ENCODE results near the gene SH3GL3. TPM values are rescaled to one million over a fixed set of nuclear protein-coding genes. Genes with fewer than 3 reads are reported as not detected.

SH3GL3 gene
- total and polyA plus RNA-seq, 2 of the 13 experiments (the other 11 are each of a cell fraction or from before 2014, with no cell fraction given): not detected

- no peak for TF ChIP-seq GMEB2 (CRISPR knock-in tag; IDR thresholded peaks at IDR 0.05; ENCODE audit: low read depth)
- TF ChIP-seq MEF2D (CRISPR knock-in tag; IDR thresholded peaks at IDR 0.05): no peak
- TF ChIP-seq ZNF557 (CRISPR knock-in tag; IDR thresholded peaks at IDR 0.05): no peak
- TF ChIP-seq ZKSCAN1 (IDR thresholded peaks at IDR 0.05; ENCODE audit: low read length): no peak
- TF ChIP-seq KLF6 (CRISPR knock-in tag; IDR thresholded peaks at IDR 0.05): no peak
- TF ChIP-seq ZNF180 (CRISPR knock-in tag; IDR thresholded peaks at IDR 0.05; ENCODE audit: borderline replicate concordance, low read depth): peak; percentile 43; the same call in 1 of the 2 replicates
- TF ChIP-seq ZSCAN30 (CRISPR knock-in tag; IDR thresholded peaks at IDR 0.05): no peak
- no peak for TF ChIP-seq ZBTB46 (CRISPR knock-in tag; IDR thresholded peaks at IDR 0.05; ENCODE audit: borderline replicate concordance)
- no peak for TF ChIP-seq NFKB2 (CRISPR knock-in tag; IDR thresholded peaks at IDR 0.05; ENCODE audit: borderline replicate concordance)
- TF ChIP-seq FOXM1 (CRISPR knock-in tag; IDR thresholded peaks at IDR 0.05): no peak
- TF ChIP-seq ZBTB34 (CRISPR knock-in tag; IDR thresholded peaks at IDR 0.05): no peak
- no peak for TF ChIP-seq ZNF143 (CRISPR knock-in tag; IDR thresholded peaks at IDR 0.05)
- TF ChIP-seq ZNF777 (CRISPR knock-in tag; IDR thresholded peaks at IDR 0.05): no peak
- TF ChIP-seq ZGPAT (CRISPR knock-in tag; IDR thresholded peaks at IDR 0.05): no peak
- no peak for TF ChIP-seq RFX3 (CRISPR knock-in tag; IDR thresholded peaks at IDR 0.05)
- no peak for TF ChIP-seq ZSCAN25 (CRISPR knock-in tag; IDR thresholded peaks at IDR 0.05)
- TF ChIP-seq SOX6 (IDR thresholded peaks at IDR 0.05): no peak
- TF ChIP-seq SOX6 (CRISPR knock-in tag; IDR thresholded peaks at IDR 0.05): peak; percentile 50; the same call in 1 of the 2 replicates
- no peak for TF ChIP-seq KMT2B (CRISPR knock-in tag; IDR thresholded peaks at IDR 0.05)
- TF ChIP-seq MLXIP (CRISPR knock-in tag; IDR thresholded peaks at IDR 0.05; ENCODE audit: borderline replicate concordance): no peak
- no peak for TF ChIP-seq ZNF232 (CRISPR knock-in tag; IDR thresholded peaks at IDR 0.05; ENCODE audit: borderline replicate concordance)
- TF ChIP-seq ZNF547 (CRISPR knock-in tag; IDR thresholded peaks at IDR 0.05): no peak
- TF ChIP-seq ZBTB38 (CRISPR knock-in tag; IDR thresholded peaks at IDR 0.05): no peak
Observed at GRCh38 chr15:83656192-83656591, 209.1 kb downstream of the SH3GL3 start (continued).

All from HepG2 (cell line).